WTC11 (cell line): Measurements from ENCODE around the gene NLN.

Experiments
- SP1 ChIP-seq: sonication (generic); formaldehyde crosslinking; conservative IDR thresholded peaks from 2 replicates; pipeline ENCODE4 v1.8.1; 2022; ENCODE audit warnings: missing genetic modification reagents
- TEAD1 ChIP-seq: sonication (generic); formaldehyde crosslinking; IDR thresholded peaks from 2 replicates; pipeline ENCODE4 v1.8.0; 2022; ENCODE audit warnings: mild to moderate bottlenecking, missing genetic modification reagents
- ZNF263 ChIP-seq: sonication (generic); formaldehyde crosslinking; IDR thresholded peaks from 2 replicates; pipeline ENCODE4 v1.8.1; 2022; ENCODE audit warnings: low read depth, mild to moderate bottlenecking, moderate library complexity, missing genetic modification reagents
- TF ChIP-seq, protein P1 (sequence below): sonication (generic); formaldehyde crosslinking; IDR thresholded peaks from 2 replicates; pipeline ENCODE4 v1.8.1; 2023; ENCODE audit warnings: mild to moderate bottlenecking, missing genetic modification reagents, moderate library complexity
- TF ChIP-seq, protein P2 (sequence below): sonication (generic); formaldehyde crosslinking; IDR thresholded peaks from 2 replicates; pipeline ENCODE4 v1.8.1; 2022; ENCODE audit warnings: low read depth, mild to moderate bottlenecking, moderate library complexity, missing genetic modification reagents, borderline replicate concordance
- TF ChIP-seq, protein P3 (sequence below): fragments of 200-600 bp; IDR thresholded peaks from 2 replicates; pipeline ENCODE4 v1.8.0; 2022; ENCODE audit warnings: antibody characterized with exemption
- TF ChIP-seq, protein P4 (sequence below): sonication (generic); formaldehyde crosslinking; IDR thresholded peaks from 2 replicates; pipeline ENCODE4 v1.8.1; 2022; ENCODE audit warnings: mild to moderate bottlenecking, moderate library complexity, missing genetic modification reagents
- TF ChIP-seq, protein P5 (sequence below): sonication (generic); formaldehyde crosslinking; IDR thresholded peaks from 2 replicates; pipeline ENCODE4 v1.8.1; 2022; ENCODE audit warnings: low read depth, missing genetic modification reagents, borderline replicate concordance

DNA sequence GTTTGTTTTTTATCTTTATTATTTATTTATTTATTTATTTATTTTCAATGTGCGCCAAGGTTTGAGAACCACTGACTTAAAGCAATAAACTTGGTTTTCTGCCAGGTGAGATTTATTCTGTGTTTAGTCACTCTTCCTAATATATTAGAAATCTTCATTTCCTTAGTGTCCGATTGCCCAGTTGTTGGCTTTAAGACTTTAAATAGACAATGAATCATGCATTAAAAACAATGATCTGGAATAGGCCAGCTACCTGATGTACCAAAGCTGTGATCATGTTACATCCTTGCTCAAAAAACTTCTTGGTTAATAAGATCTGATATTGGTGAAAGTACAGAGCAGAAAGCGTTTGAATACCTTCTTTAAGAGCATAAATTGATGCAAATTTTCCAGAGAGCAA is 152.2 kb downstream of the NLN start:
- TF ChIP-seq, protein P1, sequence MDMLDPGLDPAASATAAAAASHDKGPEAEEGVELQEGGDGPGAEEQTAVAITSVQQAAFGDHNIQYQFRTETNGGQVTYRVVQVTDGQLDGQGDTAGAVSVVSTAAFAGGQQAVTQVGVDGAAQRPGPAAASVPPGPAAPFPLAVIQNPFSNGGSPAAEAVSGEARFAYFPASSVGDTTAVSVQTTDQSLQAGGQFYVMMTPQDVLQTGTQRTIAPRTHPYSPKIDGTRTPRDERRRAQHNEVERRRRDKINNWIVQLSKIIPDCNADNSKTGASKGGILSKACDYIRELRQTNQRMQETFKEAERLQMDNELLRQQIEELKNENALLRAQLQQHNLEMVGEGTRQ: no peak
- TF ChIP-seq SP1 (CRISPR knock-in tag): no peak
- TF ChIP-seq TEAD1 (CRISPR knock-in tag): no peak
- TF ChIP-seq, protein P2, sequence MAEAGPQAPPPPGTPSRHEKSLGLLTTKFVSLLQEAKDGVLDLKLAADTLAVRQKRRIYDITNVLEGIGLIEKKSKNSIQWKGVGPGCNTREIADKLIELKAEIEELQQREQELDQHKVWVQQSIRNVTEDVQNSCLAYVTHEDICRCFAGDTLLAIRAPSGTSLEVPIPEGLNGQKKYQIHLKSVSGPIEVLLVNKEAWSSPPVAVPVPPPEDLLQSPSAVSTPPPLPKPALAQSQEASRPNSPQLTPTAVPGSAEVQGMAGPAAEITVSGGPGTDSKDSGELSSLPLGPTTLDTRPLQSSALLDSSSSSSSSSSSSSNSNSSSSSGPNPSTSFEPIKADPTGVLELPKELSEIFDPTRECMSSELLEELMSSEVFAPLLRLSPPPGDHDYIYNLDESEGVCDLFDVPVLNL (CRISPR knock-in tag): no peak
- TF ChIP-seq, protein P3, sequence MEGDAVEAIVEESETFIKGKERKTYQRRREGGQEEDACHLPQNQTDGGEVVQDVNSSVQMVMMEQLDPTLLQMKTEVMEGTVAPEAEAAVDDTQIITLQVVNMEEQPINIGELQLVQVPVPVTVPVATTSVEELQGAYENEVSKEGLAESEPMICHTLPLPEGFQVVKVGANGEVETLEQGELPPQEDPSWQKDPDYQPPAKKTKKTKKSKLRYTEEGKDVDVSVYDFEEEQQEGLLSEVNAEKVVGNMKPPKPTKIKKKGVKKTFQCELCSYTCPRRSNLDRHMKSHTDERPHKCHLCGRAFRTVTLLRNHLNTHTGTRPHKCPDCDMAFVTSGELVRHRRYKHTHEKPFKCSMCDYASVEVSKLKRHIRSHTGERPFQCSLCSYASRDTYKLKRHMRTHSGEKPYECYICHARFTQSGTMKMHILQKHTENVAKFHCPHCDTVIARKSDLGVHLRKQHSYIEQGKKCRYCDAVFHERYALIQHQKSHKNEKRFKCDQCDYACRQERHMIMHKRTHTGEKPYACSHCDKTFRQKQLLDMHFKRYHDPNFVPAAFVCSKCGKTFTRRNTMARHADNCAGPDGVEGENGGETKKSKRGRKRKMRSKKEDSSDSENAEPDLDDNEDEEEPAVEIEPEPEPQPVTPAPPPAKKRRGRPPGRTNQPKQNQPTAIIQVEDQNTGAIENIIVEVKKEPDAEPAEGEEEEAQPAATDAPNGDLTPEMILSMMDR: no peak
- TF ChIP-seq, protein P4, sequence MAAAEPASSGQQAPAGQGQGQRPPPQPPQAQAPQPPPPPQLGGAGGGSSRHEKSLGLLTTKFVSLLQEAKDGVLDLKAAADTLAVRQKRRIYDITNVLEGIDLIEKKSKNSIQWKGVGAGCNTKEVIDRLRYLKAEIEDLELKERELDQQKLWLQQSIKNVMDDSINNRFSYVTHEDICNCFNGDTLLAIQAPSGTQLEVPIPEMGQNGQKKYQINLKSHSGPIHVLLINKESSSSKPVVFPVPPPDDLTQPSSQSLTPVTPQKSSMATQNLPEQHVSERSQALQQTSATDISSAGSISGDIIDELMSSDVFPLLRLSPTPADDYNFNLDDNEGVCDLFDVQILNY: no peak
- TF ChIP-seq, protein P5, sequence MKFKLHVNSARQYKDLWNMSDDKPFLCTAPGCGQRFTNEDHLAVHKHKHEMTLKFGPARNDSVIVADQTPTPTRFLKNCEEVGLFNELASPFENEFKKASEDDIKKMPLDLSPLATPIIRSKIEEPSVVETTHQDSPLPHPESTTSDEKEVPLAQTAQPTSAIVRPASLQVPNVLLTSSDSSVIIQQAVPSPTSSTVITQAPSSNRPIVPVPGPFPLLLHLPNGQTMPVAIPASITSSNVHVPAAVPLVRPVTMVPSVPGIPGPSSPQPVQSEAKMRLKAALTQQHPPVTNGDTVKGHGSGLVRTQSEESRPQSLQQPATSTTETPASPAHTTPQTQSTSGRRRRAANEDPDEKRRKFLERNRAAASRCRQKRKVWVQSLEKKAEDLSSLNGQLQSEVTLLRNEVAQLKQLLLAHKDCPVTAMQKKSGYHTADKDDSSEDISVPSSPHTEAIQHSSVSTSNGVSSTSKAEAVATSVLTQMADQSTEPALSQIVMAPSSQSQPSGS: no peak
- TF ChIP-seq ZNF263 (CRISPR knock-in tag): no peak
